ENCODE data around the gene HAUS2. TPM values are rescaled to one million over a fixed set of nuclear protein-coding genes. Genes with fewer than 3 reads are reported as not detected.
"Not testable (repeated sequence)": the region's sequence is repeated elsewhere in the genome, so short reads cannot be mapped to it uniquely, and the experiment has no call there.

HAUS2 gene
- total RNA-seq, 2 donors from 2014 or later, result 18.5 to 22.2 TPM

DNA sequence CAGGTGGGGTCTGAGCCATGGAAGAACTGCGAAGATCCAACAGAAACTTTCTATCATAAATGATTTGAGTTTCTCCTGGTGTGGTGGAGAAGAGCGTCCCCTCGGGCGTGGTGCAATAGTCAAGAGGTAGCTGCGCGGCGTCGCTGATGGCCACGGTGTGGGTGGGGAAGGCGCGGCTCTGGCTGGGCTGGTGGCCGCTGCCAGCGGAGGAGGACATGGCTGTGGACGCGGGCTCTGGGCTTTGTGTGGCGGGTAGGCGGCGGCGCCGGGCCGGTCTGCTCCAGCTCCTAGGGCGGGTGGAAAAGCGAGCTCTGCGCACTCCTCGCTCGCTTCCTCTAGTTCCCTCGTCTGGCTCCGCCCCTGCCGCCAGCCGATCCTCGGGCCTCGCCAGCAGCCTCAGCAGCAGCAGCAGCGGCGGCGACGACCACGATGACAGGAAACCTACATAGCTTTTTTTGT lies 32.7 kb downstream of the HAUS2 start:
- peaks cover 3% of the 10 kb centered on the region for H3K36me3 Mint-ChIP-seq (ENCODE audit: low read depth)
- H3K27me3 Mint-ChIP-seq, result peaks cover 10% of the 10 kb centered on the region
- ATAC-seq, result peak; percentile 98
- DNase-seq, result peak; percentile 62 to 66 (median 66)
- H3K4me1 Mint-ChIP-seq, result peaks cover 19% of the 10 kb centered on the region
- H3K4me3 Mint-ChIP-seq, result peak overlapping the region; percentile 95
- H3K27ac Mint-ChIP-seq, result peak overlapping the region; percentile 91
- no peaks in the 10 kb centered on the region for H3K9me3 ChIP-seq (ENCODE audit: control insufficient read depth, low read length, poor library complexity, severe bottlenecking)

DNA sequence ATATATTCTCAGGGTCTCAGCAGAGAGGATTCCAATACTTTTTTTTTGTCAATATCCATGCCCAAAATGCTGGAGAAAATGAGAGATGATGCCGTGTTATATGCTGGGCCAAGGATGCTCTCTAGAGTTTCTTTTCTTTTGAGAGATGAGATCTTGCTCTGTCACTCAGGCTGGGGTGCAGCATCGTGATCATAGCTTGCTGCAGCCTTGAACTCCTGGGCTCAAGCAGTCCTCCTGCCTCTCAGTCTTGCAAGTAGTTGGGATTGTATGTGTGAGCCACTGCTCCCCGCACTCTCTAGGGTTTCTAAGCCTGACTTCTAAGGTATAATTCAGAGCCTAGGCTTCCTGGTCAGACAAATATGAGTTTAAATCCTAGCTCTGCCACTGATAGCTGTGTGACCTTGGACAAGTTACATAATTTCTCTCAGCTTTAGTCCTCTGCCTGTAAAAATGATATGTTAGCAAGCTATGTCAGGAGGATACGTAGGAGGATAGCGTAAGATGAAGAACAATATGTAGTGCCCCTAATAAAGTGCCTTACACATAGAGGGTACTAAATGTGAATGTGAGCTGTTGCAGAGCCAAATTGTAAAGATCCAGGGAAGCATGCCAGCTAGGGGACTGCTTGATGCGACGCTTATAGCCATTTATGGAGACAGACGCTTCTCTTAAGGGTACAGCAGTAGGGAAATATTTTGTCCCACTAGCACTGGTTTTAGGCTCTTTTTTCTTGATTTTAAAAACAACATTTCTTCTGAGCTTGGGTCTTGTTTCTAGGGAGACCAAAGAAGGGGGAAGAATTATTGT lies 34.1 kb downstream of the HAUS2 start:
- no peaks in the 10 kb centered on the region for H3K9me3 ChIP-seq (ENCODE audit: control insufficient read depth, low read length, poor library complexity, severe bottlenecking)
- Mint-ChIP-seq H3K36me3 (ENCODE audit: low read depth) (peaks cover 3% of the 10 kb centered on the region), H3K4me3 (no peak overlapping the region), H3K4me1 (peaks cover 15% of the 10 kb centered on the region), H3K27me3 (peaks cover 10% of the 10 kb centered on the region), H3K27ac (peak overlapping the region; percentile 91)
- ATAC-seq (no peak), DNase-seq (no peak)

DNA sequence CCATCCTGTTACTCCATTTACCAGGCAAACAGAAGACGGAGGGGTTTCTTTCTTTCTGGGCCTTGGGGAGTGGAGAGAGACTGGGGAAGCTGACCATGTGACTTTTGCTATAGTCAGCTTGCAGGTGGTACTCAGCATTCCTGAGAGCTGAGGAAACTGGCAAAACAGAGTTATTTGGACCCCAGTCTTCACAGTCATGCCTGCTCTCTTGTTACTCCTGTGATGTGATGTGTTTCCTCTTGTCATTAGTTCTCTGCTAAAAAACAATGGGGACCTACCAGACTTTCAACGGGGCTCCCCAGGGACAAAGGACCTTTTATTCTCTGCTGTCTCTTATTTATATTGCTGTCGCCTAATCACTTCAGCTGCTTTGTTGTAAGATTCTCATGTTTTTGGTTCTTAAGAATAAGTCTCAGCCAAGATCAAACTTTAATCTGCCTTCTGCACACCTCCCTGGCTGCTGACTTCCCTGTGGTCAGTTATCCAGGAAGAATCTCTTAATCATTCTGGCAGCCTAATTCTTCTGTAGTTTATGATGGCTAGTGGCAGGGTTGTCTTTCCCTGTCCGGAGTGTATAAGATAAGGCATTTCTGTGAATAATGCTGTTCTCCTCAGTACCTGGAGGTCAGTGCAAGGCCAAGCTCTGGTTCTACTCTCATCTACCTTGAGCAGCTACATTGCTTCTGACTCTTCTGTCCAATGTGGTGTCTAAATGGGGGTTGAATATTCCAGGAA lies 35.6 kb downstream of the HAUS2 start:
- H3K27me3 Mint-ChIP-seq, result peaks cover 4% of the 10 kb centered on the region
- DNase-seq, result no peak
- no peaks in the 10 kb centered on the region for H3K9me3 ChIP-seq (ENCODE audit: control insufficient read depth, low read length, poor library complexity, severe bottlenecking)
- H3K4me1 Mint-ChIP-seq, result peaks cover 20% of the 10 kb centered on the region
- ATAC-seq, result no peak
- no peak overlapping the region for H3K4me3 Mint-ChIP-seq
- peaks cover 9% of the 10 kb centered on the region for H3K36me3 Mint-ChIP-seq (ENCODE audit: low read depth)
- peak overlapping the region; percentile 43 for H3K27ac Mint-ChIP-seq

DNA sequence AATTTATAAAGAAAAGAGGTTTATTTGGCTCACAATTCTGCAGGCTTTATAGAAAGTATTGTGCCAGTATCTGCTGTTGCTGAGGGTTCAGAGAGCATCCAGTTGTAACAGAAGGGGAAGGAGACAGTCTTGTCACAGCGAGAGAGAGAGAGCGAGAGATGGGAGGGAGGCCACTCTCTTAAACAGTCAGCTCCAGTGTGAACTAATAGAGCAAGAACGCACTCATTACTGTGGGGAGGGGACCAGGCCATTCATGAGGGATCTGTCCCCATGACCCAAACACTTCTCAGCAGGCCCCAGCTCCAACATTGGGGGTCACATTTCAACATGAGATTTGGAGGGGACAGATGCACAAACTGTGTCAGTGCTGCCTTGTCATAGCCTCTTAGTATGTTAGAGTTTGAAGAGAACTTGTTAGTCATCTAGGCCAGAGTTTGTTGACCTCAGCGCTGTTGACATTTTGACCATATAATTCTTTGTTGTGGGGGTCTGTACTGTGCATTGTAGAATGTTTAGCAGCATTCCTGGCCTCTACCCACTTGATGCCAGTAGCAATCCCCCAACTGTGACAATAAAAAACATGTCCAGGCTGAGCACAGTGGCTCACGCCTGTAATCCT lies 42.1 kb downstream of the HAUS2 start:
- Mint-ChIP-seq H3K4me3 (no peak overlapping the region), H3K36me3 (ENCODE audit: low read depth) (peaks cover 12% of the 10 kb centered on the region), H3K27ac (no peak overlapping the region), H3K27me3 (no peaks in the 10 kb centered on the region), H3K4me1 (peaks cover 10% of the 10 kb centered on the region)
- DNase-seq (no peak), ATAC-seq (no peak)
- H3K9me3 ChIP-seq (ENCODE audit: control insufficient read depth, low read length, poor library complexity, severe bottlenecking), result no peaks in the 10 kb centered on the region

DNA sequence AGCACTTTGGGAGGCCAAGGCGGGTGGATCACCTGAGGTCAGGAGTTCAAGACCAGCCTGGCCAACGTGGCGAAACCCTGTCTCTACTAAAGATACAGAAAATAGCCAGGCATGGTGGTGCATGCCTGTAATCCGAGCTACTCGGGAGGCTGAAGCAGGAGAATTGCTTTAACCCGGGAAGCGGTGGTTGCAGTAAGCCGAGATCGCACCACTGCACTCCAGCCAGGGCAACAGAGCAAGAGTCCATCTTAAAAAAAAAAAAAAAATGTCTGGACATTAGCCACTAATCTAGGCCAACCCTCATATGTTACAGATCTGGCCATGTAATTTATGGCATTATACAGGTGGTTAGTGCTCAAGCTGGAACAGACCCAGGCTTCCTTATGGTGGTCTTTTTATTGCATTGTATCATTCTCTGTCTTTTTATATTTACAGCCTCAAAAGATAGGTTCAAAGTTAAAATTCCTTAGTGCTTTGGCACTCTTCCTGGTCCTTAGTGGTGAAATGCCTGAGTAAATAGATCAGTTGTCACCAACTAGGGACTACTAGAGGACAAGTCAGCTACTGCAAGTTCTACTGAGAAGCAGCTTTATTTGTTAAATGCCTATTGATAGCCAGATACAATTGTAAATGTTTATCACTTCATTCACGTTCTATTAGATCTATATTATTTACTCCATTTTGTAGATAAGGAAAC lies 42.7 kb downstream of the HAUS2 start:
- no peak overlapping the region for H3K27ac Mint-ChIP-seq
- peaks cover 10% of the 10 kb centered on the region for H3K4me1 Mint-ChIP-seq
- no peak for ATAC-seq
- H3K27me3 Mint-ChIP-seq, result no peaks in the 10 kb centered on the region
- no peaks in the 10 kb centered on the region for H3K9me3 ChIP-seq (ENCODE audit: control insufficient read depth, low read length, poor library complexity, severe bottlenecking)
- no peak overlapping the region for H3K4me3 Mint-ChIP-seq
- no peak for DNase-seq
- H3K36me3 Mint-ChIP-seq (ENCODE audit: low read depth), result peaks cover 12% of the 10 kb centered on the region

DNA sequence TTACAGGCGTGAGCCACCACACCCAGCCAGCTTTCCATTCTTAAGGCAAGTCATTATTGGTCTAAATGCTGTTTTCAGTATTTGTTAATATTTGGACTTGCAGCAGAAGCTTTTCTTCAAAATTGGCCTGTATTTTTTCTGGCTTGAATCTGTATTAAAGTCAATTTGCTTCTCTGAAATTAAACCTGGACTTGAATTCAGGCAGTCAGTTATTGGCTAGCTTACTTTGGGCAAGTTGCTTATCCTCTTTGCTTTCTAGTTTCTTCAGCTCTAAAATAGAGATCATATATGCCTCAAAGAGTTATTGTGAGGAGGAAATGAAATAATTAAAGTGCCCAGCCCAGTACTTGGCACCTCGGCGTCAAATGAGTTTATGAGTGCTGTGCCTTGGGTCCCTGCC lies 44.1 kb downstream of the HAUS2 start:
- DNase-seq, result no peak
- H3K4me3 Mint-ChIP-seq, result no peak overlapping the region

DNA sequence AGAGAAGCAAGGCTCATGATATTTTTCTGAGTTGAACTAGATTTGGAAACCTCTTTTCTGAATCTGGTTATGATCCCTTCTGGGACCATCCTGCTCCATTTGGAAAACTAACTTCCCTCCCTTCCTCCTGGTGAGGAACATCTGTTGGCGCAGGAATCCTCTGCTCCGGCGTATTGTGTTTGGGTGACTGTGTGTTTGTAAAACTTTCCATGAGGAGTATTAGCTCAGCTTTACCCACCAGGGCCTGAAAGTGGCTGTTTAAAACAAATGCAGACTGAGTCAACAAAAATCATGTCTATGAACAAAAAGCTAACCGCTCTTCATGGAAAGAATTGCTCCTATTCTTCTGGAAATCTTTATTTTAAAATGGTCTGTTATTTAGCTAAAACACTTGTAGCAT lies 44.5 kb downstream of the HAUS2 start:
- H3K4me3 Mint-ChIP-seq, result no peak overlapping the region
- DNase-seq (no peak), ATAC-seq (no peak)
- peaks cover 9% of the 10 kb centered on the region for H3K36me3 Mint-ChIP-seq (ENCODE audit: low read depth)
- H3K27ac Mint-ChIP-seq, result no peak overlapping the region
- H3K4me1 Mint-ChIP-seq, result peaks cover 7% of the 10 kb centered on the region
- no peaks in the 10 kb centered on the region for H3K27me3 Mint-ChIP-seq
- H3K9me3 ChIP-seq (ENCODE audit: control insufficient read depth, low read length, poor library complexity, severe bottlenecking), result no peaks in the 10 kb centered on the region

More for the DNA sequence above, 44.1 kb downstream of the HAUS2 start:
- Mint-ChIP-seq H3K27me3 (no peaks in the 10 kb centered on the region), H3K4me1 (peaks cover 10% of the 10 kb centered on the region), H3K27ac (peak overlapping the region; percentile 9), H3K36me3 (ENCODE audit: low read depth) (peaks cover 12% of the 10 kb centered on the region)
- no peak for ATAC-seq
- no peaks in the 10 kb centered on the region for H3K9me3 ChIP-seq (ENCODE audit: control insufficient read depth, low read length, poor library complexity, severe bottlenecking)

DNA sequence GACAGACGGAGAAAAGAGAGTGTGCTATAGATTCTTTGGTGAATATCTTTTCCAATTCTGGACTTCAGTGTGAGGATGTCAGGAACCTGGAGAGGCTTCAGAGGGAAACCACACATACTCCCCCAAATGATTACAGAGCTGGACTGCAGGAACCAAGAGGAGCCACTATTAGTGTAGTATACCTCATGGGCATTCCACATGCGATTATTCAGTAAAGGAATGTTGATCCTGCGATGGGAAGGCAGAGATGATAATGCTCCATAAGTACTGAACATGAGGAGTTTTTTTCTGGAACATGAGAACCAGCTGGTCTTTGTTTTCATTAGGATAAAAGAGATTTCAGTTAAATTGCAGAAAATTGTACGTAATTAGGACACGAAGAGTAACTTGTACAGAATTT lies 45.5 kb downstream of the HAUS2 start:
- peaks cover 6% of the 10 kb centered on the region for H3K36me3 Mint-ChIP-seq (ENCODE audit: low read depth)
- no peak overlapping the region for H3K27ac Mint-ChIP-seq
- ATAC-seq (no peak), DNase-seq (no peak)
- no peaks in the 10 kb centered on the region for H3K27me3 Mint-ChIP-seq
- no peak overlapping the region for H3K4me3 Mint-ChIP-seq
- no peaks in the 10 kb centered on the region for H3K9me3 ChIP-seq (ENCODE audit: control insufficient read depth, low read length, poor library complexity, severe bottlenecking)
- H3K4me1 Mint-ChIP-seq, result peaks cover 5% of the 10 kb centered on the region

DNA sequence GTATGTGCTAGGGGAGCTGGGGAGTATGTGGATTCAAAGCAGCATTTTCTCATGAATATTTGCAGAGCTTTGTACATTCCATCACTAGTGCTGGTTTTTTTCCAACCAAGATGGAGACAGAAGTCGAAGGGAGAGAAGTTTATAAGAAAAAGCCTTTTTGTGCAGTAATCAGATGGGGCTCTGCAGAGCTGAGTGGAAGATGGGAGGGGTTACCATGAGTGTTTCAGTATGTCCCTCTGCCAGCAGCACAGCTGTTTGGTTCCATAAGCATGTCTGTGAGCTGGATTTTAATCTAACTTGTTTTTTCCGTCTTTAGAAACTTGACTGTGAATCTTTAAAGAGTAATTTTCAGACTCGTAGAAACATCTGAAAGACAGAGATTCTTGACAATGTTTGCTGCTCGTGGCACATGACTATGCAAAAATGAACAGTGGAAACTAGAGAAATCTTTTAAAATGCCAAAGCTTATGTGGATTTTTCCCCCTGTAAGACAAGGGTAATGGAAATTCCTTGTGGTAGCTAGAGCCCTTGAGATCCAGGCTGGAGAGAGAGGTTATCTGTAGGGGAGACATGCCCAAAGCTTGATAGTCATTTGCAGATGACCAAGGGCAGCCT lies 47.1 kb downstream of the HAUS2 start:
- no peaks in the 10 kb centered on the region for H3K27me3 Mint-ChIP-seq
- peaks cover 10% of the 10 kb centered on the region for H3K4me1 Mint-ChIP-seq
- DNase-seq, result no peak
- H3K36me3 Mint-ChIP-seq (ENCODE audit: low read depth), result peaks cover 6% of the 10 kb centered on the region
- no peak overlapping the region for H3K4me3 Mint-ChIP-seq
- ATAC-seq, result no peak
- H3K27ac Mint-ChIP-seq, result no peak overlapping the region
- H3K9me3 ChIP-seq (ENCODE audit: control insufficient read depth, low read length, poor library complexity, severe bottlenecking), result no peaks in the 10 kb centered on the region

DNA sequence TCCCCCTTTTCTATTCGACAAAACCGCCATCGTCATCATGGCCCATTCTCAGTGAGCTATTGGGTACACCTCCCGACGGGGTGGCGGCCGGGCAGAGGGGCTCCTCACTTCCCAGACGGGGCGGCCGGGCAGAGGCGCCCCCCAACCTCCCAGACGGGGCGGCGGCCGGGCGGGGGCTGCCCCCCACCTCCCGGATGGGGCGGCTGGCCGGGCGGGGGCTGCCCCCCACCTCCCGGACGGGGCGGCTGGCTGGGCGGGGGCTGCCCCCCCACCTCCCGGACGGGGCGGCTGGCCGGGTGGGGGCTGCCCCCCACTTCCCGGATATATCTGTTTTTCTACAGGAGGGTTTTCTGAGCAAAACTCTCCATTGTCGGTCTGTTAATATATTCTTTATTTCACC lies 52.7 kb downstream of the HAUS2 start:
- DNase-seq; ATAC-seq; H3K9me3 ChIP-seq (ENCODE audit: control insufficient read depth, low read length, poor library complexity, severe bottlenecking); H3K27ac Mint-ChIP-seq; H3K27me3 Mint-ChIP-seq; H3K4me3 Mint-ChIP-seq; H3K36me3 Mint-ChIP-seq (ENCODE audit: low read depth): not testable (repeated sequence)
- peaks cover 15% of the 10 kb centered on the region for H3K4me1 Mint-ChIP-seq

DNA sequence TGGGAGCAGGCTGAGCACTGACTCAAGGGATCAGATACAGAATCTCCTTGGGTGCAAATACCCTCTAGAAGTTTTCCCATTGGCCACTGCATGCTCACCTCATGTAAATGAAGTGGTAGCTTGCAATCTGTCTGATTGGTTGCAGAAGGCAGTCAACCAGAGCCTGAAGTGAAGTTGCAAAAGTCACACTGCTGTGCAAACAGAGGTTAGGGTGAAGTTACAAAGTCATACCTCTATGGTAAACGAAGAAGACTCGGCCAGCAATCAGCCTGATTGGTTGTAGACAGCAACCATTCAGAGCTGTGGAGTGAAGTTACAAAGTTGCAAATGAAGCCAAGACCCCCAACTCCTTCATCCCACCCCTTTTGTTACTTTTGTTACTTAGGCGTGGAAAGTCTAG lies 53.9 kb downstream of the HAUS2 start:
- H3K27me3 Mint-ChIP-seq, result no peaks in the 10 kb centered on the region
- no peak for ATAC-seq

DNA sequence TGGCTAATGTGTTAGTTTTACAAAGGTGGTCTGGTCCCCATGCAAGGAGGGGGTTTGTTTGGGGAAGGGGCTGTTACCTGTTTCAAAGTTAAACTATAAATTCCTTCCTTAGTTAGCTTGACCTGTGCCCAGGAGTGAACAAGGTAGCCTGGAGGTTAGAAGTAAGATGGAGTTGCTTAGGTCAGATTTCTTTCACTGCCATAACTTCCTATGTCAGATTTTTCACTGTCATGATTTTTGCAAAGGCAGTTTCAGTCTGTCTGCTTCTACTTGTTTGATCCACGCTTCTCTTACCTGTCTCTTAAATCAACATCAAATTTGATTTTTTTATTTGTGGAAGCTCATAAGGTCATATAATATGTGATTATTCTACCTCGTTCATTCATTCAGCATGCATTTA lies 55.3 kb downstream of the HAUS2 start:
- Mint-ChIP-seq H3K36me3 (ENCODE audit: low read depth) (no peaks in the 10 kb centered on the region), H3K4me1 (peaks cover 29% of the 10 kb centered on the region), H3K4me3 (no peak overlapping the region), H3K27ac (no peak overlapping the region), H3K27me3 (no peaks in the 10 kb centered on the region)
- ATAC-seq (no peak), DNase-seq (no peak)
- H3K9me3 ChIP-seq (ENCODE audit: control insufficient read depth, low read length, poor library complexity, severe bottlenecking), result no peaks in the 10 kb centered on the region

More for the DNA sequence above, 53.9 kb downstream of the HAUS2 start:
- Mint-ChIP-seq H3K4me1 (peaks cover 15% of the 10 kb centered on the region), H3K27ac (no peak overlapping the region), H3K36me3 (ENCODE audit: low read depth) (no peaks in the 10 kb centered on the region), H3K4me3 (no peak overlapping the region)
- no peaks in the 10 kb centered on the region for H3K9me3 ChIP-seq (ENCODE audit: control insufficient read depth, low read length, poor library complexity, severe bottlenecking)
- DNase-seq, result no peak

Measured in T-helper 17 cell (primary cell).